ENCODE results near the gene MAMDC2.

- TF ChIP-seq CTCF (conservative IDR thresholded peaks at IDR 0.05 in 1 of 2, IDR thresholded peaks at IDR 0.05 in 1 of 2; ENCODE audit: low read depth in 1 of 2, low read length in 2 of 2): no peak
- no peak for TF ChIP-seq EZH2 (IDR thresholded peaks at IDR 0.05; ENCODE audit: low read length, missing control alignments)
Observed at GRCh38 chr9:70134360-70134759, 90.7 kb downstream of the MAMDC2 start.
